ENCODE measurements around the gene PHRF1.

The PHRF1 gene

DNA sequence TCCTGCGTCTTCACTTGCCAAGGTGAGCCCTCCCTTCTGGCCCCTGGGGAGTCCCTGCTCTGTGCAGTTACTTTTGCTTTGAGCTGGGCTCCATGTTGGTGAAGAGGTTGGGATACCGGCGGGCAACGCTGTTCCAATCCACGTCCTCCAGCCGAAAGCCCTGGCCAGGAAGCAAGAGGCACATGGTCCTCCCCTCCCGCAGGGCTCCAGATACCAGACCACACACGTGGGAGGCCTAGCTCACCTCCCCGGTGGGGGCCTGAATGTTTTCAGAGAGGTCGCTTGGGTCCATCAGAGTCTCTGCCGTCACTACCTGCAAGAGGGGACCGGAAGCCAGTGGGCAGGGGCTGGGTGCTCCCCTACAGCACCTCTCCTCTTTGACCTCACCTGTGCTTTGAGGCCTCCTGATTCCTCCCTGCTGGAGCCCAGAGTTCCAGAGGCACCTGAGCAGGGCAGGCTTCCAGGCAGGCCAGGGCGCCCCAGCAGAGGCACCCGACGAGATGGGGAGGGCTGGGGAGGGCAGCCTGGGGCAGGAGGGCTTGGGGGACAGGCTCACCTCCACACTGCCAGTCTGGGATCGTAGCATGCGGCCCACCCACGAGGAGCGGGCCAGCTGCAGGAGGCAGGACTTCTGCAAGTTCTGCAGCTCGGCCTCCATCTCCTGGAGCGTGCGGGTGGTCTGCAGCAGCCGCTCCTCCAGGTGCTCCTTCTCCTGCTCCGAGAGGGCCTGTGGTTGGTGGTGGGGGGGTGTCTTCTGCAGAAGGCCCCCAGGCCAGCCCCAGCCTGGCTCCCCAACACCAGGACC is 18.7 kb upstream of the PHRF1 start:
- no peak for FAIRE-seq
- no peak for DNase-seq (ENCODE audit: low spot score)

DNA sequence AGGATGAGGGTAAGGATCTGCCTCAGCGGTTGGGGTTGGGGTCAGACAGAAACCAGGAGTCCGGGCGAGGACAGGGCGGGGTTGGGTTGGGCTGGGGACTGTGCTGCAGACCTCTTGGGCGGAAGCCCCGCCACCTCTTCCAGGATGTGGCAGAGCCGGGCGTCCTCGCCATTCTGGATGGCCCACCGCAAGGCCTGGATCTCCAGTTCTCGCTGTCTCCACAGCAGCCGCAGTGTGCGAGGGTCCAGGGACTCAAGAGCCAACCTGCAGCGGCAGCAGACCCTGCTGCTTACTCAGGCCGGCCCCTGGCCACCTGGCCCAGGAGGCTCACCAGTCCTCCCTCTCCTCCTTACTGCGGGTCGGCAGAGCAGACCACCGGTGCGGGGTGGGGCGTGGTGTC is 17.8 kb upstream of the PHRF1 start:
- FAIRE-seq (no peak), DNase-seq (ENCODE audit: low spot score) (no peak)

DNA sequence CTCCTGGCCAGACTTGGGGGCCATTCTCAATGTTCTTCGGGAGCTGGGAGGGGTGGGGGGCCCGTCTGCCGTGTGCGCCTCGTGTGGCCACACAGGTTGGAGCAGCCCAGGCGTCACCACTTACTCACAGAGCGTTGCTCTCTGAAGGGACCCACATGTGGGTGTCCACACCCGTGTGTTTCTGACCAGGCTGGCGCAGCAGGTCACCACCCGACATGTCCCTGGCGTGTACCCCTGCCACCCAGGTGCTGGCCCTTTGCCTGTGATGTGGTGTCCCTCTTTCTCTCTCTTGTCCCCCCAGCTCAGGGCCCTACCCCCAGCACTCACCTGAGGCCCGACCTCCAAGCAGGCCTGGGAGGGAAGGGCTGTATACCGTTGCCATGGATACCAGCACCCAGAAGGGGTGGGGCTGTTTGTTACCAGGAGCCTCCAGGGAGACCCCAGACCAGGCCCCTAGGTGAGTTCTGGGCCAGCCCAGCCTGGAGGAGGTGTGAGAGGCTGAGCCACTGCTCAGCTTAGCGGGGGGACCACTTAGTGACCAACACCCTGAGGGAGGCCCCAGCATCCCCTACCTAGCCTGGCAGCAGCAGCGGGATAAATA is 17.1 kb upstream of the PHRF1 start:
- no peak for FAIRE-seq
- no peak for DNase-seq (ENCODE audit: low spot score)

DNA sequence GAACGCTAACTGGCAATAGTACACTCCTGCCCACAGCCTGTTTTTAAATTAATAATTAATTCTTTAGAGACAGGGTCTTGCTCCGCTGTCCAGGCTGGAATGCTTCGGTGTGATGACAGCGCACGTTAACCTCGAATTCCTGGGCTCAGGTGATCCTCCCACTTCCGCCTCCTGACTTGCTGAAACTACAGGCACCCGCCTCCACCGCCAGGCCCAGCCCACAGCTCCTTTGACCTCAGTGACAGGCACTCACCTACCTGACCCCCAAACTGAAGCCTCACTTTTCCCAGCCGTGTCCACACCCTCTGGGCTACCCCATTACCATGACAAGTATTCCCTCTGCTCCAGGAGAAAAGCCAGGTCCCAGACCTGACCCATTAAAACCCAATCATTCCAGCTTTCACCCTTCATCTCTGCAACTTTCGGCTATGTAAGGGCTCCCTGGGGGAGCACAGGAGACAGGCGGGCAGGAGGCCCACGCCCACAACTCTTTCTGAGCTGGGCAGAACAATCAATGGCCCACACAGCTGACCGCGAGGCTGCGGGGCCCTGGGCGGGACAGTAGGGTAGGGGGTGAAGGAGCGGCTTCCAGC is 16.5 kb upstream of the PHRF1 start:
- DNase-seq (ENCODE audit: low spot score), result peak; percentile 12
- FAIRE-seq, result no peak

DNA sequence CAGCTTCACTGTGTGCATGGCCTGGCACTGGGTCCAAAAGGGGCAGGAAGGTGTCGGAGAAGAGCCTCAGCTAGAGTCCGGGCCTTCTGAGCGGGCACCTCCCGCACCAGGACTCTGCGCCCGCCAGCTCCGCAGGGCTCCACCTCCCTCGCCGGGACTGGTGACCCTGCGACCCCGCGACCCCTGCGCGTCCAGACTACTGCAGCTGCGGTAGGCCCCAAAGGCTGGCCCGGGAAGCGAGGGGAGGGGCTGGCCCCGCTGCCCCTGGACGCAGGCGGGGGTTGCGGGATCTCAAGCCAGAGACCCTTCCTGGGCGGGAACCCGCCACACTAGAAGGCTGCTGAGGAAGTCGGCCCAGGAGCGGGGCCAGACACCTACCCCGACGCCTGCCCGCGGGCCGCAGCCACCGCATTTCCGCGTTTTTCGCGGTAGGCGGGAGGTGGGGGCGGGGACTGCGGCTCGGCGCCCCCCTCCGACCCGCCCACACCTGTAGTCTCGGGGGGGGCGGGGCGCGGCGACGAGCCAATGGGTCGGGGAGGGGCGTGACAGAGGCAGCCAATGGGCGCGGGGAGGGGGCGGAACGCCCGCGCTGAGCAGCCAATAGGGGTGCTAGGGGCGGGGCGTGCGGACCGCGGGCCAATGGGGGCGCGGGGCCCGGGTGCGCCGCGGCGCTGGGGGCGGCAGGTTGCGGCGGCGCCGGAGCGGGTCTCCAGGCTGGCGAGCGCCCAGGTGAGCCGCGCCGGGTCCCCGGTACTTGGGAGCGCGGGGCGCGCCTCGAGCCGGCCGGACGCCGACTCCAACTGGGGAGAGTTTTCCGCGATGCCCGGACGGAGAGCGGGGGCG is 15.7 kb upstream of the PHRF1 start, which contains the start of the genes LMNTD2 and RASSF7:
TSS of gene LMNTD2 (minus strand) at position 434 of the 843 bp plus-strand sequence. CDS start at position 412, 22 bp downstream.
TSS of gene RASSF7 (plus strand) at position 666 of the 843 bp plus-strand sequence. CDS start 799 bp downstream, outside the sequence.
- peak; percentile 74 for DNase-seq (ENCODE audit: low spot score)
- no peak for FAIRE-seq

DNA sequence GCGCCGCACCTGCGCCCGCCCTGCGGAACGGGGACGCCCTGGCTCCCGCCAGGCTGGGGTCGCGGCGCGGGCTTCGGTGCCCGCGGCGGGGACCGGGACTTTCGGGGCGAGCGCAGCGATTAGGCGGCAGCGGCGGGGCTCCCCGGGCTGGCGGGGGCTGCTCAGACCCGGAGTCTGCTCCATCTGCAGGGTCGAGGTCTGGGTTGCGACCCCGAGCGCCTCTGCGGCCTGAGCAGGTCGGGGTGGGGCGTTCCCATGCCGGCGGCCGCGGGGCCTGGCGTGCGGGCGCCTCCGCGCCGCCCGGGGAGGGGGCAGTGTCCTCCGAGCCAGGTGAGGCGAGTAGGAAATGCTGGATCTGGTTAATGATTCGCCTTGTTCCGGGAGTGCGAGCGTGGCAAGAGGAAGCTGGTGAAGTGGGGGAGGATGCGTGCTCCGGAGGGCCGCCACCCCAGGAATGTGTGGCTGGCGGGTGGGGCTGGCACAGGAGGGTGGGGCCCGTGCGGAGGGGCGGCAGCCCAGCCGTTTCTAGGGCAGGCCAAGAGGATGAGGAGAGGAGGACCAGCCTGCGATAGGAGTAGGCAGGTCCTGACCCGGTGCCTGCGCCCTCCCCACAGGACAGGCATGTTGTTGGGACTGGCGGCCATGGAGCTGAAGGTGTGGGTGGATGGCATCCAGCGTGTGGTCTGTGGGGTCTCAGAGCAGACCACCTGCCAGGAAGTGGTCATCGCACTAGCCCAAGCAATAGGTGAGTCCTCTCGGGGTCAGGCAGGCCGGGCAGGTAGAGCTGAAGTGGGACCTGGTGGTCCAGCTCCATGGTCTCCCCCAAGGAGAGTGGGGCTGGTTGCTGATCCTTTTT is 14.9 kb upstream of the PHRF1 start:
- DNase-seq (ENCODE audit: low spot score), result peak; percentile 88
- peak; percentile 45 for FAIRE-seq

DNA sequence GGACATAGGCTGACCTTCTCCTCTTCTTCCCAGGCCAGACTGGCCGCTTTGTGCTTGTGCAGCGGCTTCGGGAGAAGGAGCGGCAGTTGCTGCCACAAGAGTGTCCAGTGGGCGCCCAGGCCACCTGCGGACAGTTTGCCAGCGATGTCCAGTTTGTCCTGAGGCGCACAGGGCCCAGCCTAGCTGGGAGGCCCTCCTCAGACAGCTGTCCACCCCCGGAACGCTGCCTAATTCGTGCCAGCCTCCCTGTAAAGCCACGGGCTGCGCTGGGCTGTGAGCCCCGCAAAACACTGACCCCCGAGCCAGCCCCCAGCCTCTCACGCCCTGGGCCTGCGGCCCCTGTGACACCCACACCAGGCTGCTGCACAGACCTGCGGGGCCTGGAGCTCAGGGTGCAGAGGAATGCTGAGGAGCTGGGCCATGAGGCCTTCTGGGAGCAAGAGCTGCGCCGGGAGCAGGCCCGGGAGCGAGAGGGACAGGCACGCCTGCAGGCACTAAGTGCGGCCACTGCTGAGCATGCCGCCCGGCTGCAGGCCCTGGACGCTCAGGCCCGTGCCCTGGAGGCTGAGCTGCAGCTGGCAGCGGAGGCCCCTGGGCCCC is 14.1 kb upstream of the PHRF1 start:
- FAIRE-seq (no peak), DNase-seq (ENCODE audit: low spot score) (no peak)

- DNase-seq (ENCODE audit: low spot score) (no peak), FAIRE-seq (no peak)
Measured at GRCh38 chr11:563066-563811, 13.0 kb upstream of the PHRF1 start.

DNA sequence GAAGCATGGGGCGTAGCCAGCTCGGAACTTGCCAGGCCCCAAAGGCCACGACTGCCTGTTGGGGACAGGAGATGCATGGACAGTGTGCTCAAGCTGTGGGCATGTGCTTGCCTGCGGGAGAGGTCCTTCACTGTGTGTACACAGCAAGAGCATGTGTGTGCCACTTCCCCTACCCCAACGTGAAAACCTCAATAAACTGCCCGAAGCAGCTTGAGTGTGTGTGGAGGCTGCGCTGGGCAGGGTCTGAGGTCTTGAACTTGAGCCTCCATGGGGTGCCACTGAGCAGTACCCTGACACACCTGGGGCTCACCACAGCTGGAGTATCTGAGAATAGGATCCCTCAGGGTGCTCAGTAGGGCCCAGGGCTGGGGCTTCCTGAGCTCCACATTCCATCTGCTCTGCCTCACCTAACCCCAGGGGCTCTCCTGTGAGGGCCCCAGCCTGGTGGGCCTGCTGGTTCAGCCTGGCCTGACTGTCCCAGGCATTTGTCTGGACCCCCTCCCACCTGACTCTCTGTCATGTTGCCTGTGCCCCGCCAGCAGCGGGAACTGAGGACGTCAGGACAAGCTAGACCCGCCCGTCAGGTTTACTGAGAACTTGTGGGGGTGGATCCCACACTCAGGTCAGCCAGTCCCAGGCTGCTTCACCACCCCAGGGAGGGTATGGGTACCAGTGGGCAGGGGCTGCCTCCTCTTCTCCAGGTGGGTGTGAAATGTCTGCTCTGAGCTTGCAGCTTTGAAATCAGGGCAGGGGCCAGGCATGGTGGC is 12.3 kb upstream of the PHRF1 start:
- no peak for FAIRE-seq

DNA sequence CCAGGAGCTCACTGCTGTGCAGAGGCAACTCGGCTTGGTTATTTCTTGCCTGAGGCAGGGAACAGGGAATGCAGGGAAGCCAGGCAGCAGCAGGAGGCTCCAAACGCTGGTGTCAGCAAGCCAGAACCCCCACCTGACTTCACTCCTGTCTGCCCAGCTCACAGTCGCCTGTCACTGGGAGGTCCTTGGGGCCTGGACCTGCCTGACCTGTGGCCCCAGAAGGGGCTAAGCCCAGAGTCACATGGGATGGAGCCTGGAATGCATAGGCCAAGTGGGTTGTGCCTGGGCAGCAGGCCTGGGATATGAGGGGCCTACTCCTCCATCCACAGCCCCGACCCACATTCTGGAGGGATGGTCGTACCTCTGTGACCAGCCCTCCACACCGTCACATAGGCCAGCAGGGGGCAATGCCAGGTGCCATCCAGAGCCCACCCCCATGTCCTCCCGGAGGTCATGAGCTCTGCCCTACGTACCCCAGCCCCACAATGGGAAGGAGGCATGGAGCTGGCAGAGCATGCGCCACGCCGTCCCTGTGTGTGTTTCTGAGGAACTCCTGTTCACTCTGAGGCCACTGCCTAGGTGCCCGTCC is 10.3 kb upstream of the PHRF1 start:
- DNase-seq (ENCODE audit: low spot score) (no peak), FAIRE-seq (no peak)

More for the DNA sequence above, 12.3 kb upstream of the PHRF1 start:
- DNase-seq (ENCODE audit: low spot score), result no peak

- DNase-seq (ENCODE audit: low spot score) (no peak), FAIRE-seq (no peak)
Measured at GRCh38 chr11:567011-567628, 9.2 kb upstream of the PHRF1 start.

DNA sequence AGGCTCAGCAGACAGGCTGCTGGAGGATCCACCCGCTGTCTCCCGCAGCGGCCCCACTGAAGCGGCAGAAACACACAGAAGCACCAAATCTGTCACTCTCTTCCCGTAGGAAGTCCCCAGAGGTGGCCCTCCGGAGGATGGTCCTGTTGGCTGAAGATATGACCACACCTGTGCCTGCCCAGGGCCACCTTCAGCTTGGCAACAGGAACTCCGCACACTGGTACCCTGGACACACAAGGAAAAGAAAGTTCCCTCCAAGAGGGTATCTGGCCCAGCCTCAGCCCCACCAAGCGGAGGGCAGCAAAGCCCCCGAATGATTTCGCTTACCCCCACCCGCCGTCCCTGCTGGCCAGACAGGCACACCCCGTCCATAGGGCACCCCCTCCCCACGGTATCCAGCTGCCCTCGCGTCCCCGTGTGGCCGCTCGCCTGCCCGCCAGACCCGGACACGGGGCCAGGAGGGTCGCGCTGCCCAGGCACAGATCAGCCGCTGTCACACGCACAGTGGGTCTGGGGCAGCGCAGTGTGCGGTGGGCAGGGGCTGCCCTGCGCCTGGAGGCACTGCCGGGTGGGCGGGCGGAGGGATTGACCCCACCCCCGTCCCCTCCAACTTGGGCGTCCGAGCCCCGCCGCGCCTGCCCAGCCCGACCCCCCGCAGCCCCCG is 8.5 kb upstream of the PHRF1 start:
- DNase-seq (ENCODE audit: low spot score), result no peak

DNA sequence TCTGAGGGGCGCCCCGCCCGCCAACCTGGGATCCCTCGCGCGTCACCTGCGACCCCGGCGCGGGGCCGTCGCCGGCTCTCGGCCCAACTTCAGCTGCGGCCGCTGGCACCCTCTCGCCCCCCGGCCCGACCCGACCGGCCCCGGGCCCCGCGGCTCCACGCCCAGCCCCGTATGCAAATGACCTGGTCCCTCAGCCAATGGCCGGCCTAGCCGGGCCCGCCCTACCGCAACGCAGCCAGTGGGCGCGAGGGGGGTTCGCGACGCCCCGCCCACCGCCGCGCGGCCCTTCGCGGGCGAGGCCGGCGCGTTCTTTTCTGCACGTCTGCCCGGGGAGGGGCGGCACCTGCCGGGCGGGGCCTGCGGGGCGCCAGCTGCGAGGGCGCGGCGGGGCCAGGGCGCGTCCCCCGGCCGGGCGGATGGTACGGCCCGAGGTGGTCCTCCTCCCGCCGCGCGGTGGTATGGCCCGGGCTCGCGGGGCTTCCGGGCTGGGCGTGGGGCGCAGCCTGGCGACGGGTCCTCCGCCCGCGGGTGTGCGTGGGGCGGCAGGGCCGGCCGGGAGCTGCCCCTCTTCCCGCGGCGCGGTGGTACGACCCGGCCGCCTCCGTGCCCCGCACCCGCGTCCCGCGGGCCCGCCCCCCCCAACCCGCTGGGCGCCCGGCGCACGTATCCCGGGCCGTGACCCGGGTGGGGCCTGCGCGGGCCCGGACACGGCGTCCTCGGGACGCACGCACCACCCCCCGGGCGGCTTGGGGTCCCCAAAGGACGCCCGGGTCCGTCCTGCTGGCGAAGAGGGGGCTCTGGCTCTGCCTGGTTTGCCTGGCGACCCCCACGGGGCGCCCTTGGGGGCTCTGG is 7.7 kb upstream of the PHRF1 start:
- DNase-seq (ENCODE audit: low spot score), result peak; percentile 81
- no peak for FAIRE-seq

More for the DNA sequence above, 8.5 kb upstream of the PHRF1 start:
- FAIRE-seq, result no peak

- no peak for DNase-seq (ENCODE audit: low spot score)
- no peak for FAIRE-seq
Measured at GRCh38 chr11:569158-569885, 6.9 kb upstream of the PHRF1 start.

DNA sequence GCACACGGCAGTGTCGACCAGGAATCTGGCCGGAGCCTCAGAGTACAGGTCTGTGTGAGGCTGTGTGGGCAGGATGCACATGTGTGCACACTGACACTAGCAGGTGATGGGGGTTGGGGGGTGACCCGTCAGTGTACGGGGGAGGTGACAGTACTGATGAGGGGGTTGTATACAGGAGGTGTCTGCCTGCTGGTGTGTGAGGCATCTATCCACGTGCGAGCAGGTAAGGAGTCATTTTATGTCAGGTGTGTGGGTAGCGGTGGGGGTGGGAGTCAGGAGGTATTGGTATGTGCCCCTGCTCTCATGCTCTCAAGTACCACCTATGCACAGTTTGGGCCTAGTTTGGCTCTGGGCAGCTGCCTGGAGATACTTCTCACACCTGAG is 4.5 kb upstream of the PHRF1 start:
- no peak for DNase-seq (ENCODE audit: low spot score)
- no peak for FAIRE-seq
